SH-SY5Y (cell line): Measurements from ENCODE around the gene PTPRO.

Experiments
- GATA2 ChIP-seq: IDR thresholded peaks from 2 replicates; pipeline ENCODE4 v1.6.1; 2011; ENCODE audit warnings: mild to moderate bottlenecking, low read depth, low read length
- GATA3 ChIP-seq: IDR thresholded peaks from 2 replicates; pipeline ENCODE4 v1.6.1; 2011; ENCODE audit warnings: low read depth, mild to moderate bottlenecking, low read length, moderate library complexity

DNA sequence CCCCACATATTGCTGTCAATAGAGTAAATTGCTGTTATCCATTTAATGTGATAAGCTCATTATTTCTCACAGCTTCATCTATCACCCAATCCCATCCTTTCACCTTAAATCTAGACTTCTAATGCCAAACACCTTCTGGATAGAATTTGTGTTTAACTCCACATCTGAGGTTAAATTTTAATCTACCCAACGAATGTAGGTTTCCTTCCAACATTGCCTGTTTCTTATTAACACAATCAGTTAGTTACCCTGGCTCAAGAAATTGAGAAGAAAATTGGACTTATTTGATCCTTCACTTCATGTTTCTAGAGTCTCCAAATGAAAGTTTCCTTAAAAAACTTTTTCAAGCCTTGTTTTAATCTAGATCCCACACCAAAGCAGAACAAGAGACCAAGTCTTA, 67.3 kb downstream of the PTPRO start:
- no peak for TF ChIP-seq GATA3
- no peak for TF ChIP-seq GATA2
